GM21619 (cell line): ENCODE results near the gene PLEKHA1.

ENCODE experiments used
- ATAC-seq: cut with Tn5 transposase; IDR thresholded peaks from one replicate; pipeline ENCODE4 v1.9.1; 2021; ENCODE audit not compliant: unreplicated experiment

Gene PLEKHA1

DNA sequence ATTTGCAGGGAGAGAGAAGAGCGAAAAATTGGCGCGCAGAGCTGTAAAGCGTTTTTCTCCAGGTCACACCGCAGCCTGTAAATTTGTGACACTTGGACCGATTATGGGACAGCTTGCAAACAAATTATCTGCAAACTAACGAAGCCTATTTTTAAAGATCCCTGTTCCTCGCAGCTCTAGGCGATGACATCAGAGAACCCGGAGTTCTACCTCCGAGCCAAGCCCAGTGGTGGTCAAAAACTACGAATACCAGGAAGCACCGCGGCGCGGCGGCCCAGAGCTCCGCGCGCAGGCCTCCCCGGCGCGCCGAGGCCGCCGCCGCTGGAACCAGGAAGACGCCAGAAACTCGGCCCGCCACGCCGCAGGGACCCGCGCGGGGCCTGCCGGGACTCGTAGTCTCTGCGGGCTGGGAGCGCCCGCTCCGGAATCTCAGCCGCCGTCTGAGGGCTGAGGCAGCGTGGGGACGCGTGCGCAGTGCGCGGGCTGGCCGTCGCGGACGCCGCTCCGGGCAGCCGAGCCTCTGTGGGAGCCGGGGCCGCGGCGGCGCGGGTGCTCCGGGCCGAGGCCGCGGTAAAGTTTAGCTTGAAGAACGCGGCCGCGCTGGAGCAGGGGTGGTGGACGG, at the start of gene PLEKHA1:
Gene PLEKHA1, plus strand, starts transcription at position 472 of the 622 bp plus-strand sequence. CDS start 18,493 bp downstream, outside the sequence.
- ATAC-seq: peak; percentile 89

DNA sequence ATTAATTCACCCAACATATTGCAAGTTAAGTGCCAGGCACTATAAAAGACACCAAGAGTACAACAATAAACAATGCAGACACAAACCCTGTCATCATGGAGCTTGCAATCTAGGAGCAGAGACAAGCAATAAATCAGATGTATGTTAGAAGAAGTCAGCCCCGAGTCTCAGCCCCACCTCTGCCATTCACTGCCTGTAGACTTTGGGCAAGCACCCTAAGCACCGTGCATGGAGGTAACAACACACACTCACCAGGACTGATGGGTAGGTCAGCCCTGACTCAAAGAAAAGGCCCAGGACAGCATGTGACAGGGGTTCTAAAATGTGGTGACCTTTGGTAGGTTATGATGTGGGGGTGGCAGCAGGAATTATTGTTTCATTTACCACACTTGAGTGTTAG, 49.3 kb upstream of the PLEKHA1 start:
- no peak for ATAC-seq

DNA sequence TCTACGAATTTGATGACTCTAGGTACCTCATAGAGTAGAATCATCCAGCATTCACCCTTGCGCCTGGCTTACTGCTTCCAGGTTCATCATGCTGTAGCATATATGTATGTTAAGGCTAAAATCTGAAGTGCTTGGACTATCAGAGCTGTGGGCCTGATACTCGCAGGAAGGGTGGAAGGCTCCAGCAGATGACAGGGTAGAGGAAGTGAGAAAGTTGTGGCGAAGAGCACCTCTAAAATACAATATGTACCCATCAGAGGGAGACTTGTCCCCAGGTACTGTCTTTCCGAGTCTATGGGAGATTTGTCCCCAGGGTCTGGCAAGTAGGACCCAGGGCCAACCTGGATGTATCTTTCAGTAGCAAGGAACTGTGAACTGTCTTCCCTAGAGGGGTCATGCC, 48.1 kb upstream of the PLEKHA1 start:
- ATAC-seq: peak; percentile 72

DNA sequence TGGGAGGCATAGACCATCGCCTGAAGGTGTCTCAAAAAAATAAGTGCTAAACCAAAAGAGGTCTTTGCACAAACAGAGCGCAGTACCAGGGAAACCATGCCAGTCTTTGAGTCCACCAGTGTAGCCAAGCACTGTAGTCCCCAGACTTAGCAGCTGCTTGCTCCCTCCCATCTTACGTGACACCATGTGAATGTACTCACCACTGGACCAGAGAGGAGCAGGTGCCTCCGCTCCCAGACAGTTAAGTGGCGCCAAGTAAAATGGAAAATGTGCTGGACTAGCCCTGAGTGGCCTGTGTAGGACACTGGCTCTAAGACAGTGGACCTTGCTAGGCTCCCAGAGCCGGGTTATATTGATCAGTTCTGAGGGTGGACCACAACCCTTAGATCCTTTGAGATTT, 47.7 kb upstream of the PLEKHA1 start:
- ATAC-seq: no peak

DNA sequence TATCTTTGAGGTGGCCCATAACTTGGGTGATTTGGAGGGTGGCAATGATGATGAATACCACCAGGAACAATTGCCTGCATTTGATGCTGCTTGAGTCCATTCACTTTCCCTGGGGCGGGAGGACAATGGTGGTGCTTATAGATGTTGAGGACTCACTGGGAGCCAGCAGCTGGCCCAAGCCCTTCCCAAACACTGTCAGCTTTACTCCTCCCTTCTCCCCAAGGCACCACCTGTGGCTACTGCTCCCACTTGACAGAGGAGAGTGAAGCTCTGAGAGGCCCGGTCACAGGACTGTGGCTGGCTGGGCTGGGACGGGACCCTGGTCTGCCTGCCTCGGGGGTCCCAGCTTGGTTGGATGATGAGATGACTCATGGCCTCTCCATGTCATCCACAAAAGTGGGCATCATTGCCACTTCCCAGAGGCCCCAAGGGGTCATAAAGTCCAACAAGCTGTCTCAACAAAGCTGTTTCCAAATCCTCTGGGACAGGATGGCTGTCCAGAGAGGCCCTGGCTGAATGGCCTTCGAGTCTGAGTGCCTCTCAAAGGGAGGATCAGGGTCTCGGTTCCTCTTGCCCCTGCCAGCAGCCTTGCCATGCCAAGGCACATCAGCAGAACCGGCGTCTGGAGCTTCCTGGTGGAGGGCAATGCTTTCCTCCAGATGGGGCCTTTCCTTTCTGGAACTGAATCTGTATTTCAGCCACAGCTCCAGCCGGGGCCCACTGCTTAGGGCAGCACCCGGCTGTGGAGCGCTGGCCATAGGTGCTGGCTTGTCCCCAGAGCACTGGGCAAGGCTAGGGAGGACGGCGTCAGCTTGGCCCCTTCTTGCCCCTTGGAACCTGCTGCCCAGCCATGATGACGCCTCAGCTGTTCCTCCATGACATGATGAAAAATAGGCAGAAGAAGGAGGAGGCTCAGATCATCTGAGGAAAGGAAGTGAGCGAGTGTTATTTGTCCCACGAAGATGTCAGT, 47.0 kb upstream of the PLEKHA1 start:
- ATAC-seq: no peak

DNA sequence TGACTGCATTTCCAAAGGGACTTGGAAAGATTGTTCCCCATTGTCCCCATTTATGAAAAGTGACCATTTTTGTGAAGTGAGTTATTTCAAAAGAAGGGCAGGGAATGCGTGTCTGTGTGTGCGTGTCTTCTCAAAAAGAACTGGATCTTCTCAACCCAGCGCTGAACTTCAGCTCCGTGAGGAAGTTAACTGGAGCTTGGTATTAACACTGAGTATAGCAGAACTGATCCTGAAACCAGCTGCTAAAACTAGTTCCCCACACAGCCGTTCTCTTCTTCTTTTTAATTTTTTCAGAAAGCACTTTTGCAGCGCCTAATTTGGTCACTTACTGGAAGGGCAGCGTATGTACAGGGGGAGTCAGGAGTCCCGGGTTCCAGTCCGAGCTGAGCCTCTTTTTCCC, 45.8 kb upstream of the PLEKHA1 start:
- no peak for ATAC-seq

DNA sequence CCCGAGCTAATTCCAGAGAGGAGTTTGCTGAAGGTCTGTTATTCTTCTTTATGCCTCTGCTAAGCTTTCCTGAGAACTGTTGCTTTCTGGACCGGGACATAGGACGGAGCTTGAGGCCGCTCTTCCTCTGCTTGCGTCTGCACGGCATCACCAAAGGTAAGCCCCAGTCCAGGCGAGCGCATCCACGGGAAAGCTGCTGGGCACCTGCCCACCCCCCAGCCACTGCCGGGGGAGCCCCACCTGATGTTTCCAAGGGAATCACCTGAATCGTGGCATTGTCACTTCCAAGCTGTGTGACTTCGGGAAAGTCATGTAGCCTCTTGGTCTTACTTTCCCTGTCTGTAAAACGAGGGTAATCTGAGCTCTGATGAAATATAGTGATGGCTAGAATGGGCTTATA, 45.1 kb upstream of the PLEKHA1 start:
- no peak for ATAC-seq

DNA sequence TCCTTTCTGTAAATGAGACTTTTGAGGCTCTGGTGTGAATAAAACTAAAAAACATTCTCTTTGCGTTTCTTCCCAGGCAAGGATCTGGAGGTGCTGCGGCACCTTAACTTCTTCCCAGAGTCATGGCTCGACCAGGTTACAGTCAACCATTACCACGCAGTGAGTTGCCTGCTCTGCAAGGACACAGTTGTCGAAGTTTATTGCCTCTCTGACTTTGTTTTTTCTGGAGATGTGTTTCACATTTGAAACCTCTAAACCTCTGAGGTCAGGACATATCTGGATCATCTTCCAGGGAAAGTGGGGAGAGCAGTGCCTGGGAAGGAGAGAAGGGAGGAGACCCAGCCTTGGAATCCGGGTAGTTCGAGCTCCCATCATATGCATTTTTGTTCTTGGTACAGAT, 43.4 kb upstream of the PLEKHA1 start:
- no peak for ATAC-seq

DNA sequence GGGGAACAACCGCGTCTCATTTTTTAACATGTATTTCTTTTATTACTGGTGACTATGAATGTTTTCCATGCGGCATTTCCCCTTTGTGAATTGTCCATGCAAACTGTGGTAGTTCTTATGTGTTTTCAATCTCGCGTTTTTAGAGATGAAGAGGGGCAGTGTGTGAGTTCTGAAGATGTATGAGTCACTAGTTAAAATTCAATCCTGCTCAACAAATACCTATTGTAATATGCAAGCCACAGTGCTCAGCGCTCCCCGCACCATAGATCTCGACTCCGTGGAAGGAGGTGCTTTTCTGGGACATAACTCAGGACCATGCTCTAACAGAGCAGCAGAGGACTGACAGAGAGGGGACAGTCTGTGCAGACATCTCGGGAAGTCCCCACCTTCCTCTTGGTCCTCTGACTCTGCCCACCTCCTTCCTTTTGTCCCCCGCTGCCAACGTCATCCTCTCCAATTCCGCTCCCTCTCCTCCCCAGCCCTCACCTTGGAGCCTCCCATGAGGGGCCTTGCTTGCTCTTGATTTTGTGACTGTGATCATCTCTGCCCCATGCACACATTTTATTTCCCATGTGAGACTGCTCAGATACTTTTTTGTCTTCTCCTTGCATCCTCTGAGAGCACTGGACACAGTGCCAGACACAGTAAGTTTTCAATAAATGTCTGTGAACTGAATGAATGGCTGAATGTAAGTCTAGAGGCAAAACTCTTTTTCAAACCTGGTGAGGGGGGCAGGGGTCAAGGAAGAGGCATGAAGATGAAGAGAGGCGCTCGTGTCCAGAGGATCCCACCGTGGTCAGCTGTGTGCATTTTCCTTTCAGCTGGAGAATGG, 42.7 kb upstream of the PLEKHA1 start:
- no peak for ATAC-seq

DNA sequence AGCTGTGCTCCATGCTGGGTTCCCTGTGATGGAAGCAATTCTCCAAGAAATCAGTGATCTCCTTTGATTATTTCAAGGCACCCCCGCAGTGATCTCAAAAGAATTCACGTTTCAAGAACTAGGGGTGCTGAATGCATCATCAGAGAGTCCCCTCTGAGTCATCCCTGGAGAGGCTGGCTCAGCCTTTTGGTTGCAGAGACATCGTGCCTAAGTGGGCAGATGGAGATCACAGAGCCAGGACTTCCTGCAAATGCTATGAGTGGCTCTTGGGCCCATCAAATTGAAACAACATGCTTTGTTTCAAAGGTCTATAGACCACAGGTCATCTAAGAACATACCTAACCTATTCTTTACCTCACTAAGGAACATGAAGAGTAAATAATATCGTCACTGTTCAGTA, 41.5 kb upstream of the PLEKHA1 start:
- ATAC-seq: peak; percentile 54

DNA sequence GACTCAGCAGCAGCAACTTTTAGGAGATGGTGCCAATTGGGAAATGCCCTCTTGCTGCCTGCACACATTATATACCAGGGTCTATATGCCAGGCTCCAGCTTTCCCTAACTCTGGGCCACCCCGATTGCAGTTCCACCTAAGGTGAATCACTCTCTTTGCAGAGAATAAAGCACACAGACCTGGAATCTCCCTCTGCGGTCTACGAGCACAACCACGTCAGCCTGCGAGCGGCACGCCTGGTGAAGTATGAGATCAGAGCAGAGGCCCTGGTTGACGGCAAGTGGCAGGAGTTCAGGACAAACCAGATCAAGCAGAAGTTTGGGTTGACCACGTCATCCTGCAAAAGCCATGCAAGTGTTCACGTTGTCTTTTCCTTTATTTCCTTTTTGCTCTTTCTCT, 38.2 kb upstream of the PLEKHA1 start:
- no peak for ATAC-seq

DNA sequence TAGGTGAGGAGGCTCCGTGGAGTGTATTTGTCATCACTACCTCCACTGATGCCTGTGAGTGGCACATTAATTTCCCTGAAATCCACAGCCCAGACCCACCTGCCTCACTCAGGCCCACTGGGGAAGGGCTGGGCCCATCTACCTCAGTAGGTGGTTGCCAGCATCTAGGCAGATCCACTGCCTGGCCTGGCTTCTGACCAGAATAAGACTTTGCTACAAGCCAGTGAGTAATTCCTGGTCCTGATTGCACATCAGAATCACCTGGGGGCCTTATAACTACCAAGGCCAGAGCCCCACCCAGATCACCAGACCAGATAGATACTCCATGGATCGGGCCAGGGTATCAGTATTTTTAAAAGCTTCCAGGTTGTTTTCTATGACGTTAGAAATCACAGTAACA, 37.5 kb upstream of the PLEKHA1 start:
- ATAC-seq: no peak

DNA sequence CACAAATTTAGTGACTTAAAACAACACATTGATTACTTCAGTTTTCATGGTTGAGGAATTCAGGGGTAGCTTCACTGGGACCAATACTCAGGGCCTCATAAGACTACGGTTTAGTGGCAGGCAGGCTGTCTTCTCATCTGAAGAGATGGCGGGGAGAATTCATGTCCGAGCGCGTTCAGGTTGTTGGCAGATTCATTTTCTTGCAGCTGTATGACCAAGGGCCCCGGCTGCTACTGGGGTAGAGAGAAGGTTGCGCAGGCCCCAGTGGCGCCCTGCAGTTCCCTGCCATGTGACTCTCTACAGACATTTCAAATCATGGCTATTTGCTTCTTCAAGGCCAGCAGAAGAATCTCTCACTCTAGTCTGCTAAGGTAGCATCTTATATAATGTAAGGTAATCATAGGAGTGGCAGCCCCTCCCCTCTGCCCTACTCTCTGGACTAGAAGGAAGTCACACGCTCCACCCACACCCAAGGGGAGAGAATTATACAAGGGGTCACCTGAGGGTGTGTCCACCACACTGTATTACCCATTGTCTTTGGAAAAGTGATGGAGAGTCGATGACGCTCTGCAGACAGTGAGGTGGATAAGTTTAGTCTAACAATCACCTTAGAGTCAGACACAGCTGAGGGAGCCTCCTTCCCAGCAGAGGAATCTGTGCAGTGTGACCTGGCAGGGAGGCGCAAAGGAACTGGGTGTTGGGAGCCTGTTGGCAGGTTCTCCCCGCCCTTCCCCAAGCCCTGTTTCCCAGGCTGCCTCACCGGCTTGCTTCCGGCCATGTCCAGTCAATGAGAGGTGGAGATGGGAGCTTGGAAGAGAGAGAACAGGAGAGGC, 35.7 kb upstream of the PLEKHA1 start:
- ATAC-seq: no peak

DNA sequence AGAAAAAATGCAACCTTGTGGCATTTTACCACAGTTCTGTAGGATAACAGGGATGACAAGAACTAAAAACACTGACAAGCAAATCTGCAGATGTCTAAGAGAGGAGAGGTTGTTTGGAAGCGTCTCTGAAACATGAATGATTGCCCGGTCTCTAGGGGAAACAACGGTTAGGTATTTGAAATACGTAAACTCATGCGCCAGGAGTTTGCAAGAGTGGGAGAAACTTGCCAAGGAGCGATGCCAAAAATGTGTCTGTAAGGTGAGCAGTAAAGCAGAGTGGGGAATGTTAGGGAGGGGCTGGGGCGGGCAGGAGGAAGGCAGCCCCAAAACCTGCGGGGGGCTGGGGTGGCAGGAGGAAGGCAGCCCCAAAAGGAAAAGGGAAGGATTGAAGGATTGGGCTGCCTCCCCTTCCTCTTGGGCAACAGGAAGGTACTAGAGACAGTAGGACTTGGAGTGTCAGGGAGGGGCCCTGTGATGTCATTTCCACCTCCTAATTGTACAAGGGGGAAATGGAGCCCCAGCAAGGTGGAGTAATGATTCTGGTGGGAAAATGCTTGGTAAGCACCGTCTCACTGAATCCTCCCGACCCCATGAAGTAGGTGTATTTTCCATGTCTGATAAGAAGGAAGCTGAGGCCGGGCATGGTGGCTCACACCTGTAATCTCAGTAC, 33.2 kb upstream of the PLEKHA1 start:
- no peak for ATAC-seq

DNA sequence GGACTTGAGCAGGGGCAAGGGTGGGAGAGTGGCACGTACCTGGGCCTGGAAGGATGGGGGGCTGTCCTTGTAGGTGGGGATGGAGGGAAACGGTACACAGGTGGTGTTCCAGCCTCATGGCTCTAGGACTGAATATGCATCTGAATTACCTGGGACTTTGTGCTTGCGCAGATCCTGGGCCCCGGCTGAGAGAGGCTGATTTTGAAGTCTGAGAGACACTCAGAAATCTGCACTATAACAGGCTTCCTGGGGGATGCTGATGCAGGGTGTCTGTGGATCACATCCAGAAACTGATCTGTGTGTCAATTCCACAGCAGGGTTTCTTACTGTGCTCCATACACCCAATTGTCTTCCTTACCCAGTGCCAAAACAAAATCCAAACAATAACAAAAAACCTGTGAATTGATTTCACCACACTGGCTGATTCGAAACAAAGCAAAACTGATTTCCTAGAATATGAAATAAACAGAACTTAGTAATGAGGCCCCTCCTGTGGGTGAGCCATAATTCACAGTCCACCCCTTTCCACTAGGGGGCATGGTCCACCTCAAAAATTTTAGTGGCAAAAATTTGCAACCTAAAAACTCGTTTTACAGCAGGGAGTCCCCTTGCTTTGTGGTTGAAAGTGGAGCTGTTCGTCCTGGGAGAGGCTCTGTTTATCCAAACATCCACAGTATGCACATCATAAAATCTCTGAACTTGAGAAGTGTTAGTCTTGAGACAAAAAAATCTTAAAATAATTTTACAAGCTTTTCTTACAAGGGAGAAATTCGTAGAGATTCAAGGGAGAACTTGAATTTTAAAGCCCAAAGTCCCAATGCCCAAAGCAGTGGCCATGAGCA, 32.0 kb upstream of the PLEKHA1 start:
- ATAC-seq: no peak

DNA sequence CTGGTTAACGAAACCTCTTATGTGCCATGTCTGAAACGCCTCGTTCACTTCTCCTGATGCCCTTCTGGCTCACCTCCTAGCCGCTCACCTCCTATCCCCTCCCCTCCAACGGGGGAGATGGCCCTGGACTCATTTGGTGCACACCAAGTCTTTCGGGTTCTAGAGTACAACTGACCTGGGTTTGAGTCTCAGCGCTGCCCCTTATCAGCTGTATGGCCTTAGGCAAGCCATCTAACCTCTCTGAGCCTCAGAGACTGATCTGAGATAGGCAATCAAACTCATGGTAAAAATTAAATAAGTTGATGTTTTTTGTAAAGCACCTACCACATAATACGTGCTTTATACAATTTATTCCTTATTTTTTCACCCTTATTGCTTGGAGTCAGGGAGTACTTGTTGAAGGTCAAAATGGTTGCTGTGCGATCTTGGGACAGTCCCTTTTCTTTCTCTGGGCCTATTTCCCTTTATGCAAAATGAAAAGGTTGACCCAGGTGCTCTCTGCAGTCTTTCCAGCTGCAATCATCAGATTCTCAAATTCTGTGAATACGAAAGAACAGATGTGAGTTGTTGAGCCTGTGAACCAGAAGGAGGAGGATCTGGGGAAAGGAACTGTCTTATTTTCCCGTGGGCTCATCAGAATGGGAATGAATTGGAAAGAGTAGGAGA, 31.2 kb upstream of the PLEKHA1 start:
- no peak for ATAC-seq

DNA sequence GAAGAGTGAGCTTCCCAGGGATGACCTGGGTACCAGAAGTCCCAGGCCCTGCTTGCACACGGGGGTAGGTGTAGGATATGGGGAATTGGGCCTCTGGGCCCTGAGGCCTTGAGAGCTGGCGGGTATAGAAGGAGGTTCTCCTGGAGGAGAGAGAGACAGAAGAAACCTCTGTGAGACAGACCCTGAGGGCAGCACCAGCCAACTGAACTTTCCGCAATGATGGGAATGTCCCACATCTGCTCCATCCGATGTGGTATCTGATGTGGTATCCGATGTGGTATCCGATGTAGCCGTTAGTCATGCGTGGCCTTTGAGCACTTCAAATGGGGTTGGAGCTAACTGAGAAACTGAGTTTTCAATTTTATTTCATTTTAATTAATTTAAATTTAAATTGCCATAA, 30.6 kb upstream of the PLEKHA1 start:
- no peak for ATAC-seq

DNA sequence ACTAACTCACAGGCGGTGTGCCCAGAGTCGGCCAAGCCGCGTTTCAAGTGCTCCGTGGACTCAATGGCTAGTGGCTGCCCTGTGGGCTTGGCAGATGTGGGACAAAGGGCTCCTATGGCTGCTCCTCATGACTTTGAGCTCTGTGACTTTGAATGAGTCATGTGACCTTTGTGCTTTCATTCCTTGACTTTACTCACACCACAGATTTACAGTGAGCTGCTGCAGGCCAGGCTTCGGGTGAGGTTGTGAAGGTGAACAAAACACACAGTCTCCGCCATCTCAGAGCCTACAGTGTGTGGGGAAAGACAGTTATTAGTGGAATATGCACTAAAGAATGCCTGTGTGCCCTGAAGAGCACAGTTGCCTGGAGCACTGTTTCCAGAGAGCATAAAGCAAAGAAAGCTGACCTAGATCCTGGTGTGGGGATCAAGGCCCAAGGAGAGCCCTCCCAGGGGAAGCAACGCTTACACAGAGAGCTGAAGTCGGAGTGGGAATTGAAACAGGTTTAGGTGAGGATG, 29.7 kb upstream of the PLEKHA1 start:
- no peak for ATAC-seq
